ENCODE results near the gene PCNX2.

The PCNX2 gene

DNA sequence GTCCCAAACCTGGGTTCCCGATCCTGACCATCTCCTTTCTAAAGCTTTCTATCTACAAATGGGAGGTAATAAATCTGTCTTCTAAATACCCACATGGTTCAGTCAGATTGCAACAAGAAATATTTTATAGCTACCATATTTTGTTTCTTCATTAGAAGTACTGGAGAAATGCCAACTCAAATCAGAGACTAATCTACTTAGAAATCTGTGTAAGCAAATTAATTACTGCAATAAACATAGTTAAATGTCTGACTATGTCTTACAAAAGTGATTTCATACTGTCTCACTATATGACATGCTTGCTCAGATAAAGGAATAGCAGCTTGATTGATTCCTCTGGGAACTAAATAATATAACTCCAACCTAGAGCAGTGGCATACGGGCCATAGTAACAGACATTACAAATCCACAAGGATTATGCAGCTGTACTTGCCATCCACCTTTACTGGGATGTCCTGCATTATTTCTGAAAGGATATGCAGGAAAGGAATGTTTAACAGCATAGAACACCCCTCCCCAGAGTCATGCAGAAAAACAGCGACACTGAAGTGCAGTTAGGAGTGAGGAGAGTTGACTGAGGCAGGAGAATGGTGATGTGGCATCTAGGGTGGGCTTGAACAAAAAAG is 80.3 kb downstream of the PCNX2 start:
- WGBS (ENCODE audit: insufficient coverage): no CpG with 5 or more reads among the region's 3 CpGs
- no peaks in the 10 kb centered on the region for H3K27me3 ChIP-seq (replicated peaks in 2 of 5; ENCODE audit: control insufficient read depth in 4 of 5, insufficient read depth in 5 of 5, low read length in 4 of 5)
- H3K4me1 ChIP-seq (ENCODE audit: control extremely low read depth in 1 of 4, control insufficient read depth in 4 of 4, insufficient read depth in 4 of 4, low read length in 3 of 4): no peaks in the 10 kb centered on the region
- CTCF ChIA-PET: interaction anchor here (1.4 kb wide), 1 partner anchor 25 kb away, joined by 6 read pairs; no protein-coding TSS in a partner anchor
- peaks cover 0 to 7% (median 0%) of the 10 kb centered on the region in 5 experiments for H3K9me3 ChIP-seq (ENCODE audit: control extremely low read depth in 1 of 5, control insufficient read depth in 4 of 5, insufficient read depth in 2 of 5, low read depth in 1 of 5, low read length in 4 of 5)
- H3K27ac ChIP-seq (ENCODE audit: insufficient read depth in 1 of 2, low read depth in 1 of 2, low read length in 2 of 2, poor library complexity in 1 of 2, severe bottlenecking in 2 of 2): no peak overlapping the region
- POLR2A ChIA-PET: no interaction called here
- H3K4me3 ChIP-seq (ENCODE audit: control insufficient read depth in 1 of 7, extremely low read depth in 1 of 7, insufficient read depth in 4 of 7, low read depth in 2 of 7, low read length in 6 of 7): no peak overlapping the region
- no peak for DNase-seq
- peaks cover 0 to 6% (median 1%) of the 10 kb centered on the region in 4 experiments for H3K36me3 ChIP-seq (ENCODE audit: control insufficient read depth in 4 of 4, insufficient read depth in 4 of 4, low read length in 3 of 4)

DNA sequence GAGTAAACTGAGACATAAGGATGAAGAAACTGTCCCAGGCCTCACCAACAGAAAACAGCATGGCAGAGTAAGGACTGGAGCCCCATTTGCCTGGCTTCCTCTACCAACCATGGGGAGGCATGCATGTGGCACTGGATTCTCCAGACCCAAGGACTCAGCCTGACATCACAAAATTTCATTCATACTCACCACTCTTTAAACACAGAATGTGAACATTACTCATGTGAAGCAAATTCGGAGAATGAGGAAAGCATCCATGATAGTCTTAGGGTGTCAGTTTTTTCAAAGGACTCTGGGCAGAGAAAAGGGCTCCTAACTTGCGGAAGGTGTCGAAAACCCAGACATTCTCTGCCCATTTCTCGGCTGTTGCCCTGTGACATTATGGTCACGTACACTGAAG is 83.9 kb downstream of the PCNX2 start:
- no peak overlapping the region for H3K27ac ChIP-seq (ENCODE audit: insufficient read depth in 1 of 2, low read depth in 1 of 2, low read length in 2 of 2, poor library complexity in 1 of 2, severe bottlenecking in 2 of 2)
- no peaks in the 10 kb centered on the region for H3K9me3 ChIP-seq (ENCODE audit: control extremely low read depth in 1 of 5, control insufficient read depth in 4 of 5, insufficient read depth in 2 of 5, low read depth in 1 of 5, low read length in 4 of 5)
- no peaks in the 10 kb centered on the region for H3K4me1 ChIP-seq (ENCODE audit: control extremely low read depth in 1 of 4, control insufficient read depth in 4 of 4, insufficient read depth in 4 of 4, low read length in 3 of 4)
- ChIA-PET CTCF (no interaction called here), POLR2A (no interaction called here)
- 100% methylated on average over 5 of the region's 5 CpGs for WGBS (ENCODE audit: insufficient coverage)
- DNase-seq: no peak
- H3K4me3 ChIP-seq (ENCODE audit: control insufficient read depth in 1 of 7, extremely low read depth in 1 of 7, insufficient read depth in 4 of 7, low read depth in 2 of 7, low read length in 6 of 7): no peak overlapping the region
- H3K27me3 ChIP-seq (replicated peaks in 2 of 5; ENCODE audit: control insufficient read depth in 4 of 5, insufficient read depth in 5 of 5, low read length in 4 of 5): no peaks in the 10 kb centered on the region
- H3K36me3 ChIP-seq (ENCODE audit: control insufficient read depth in 4 of 4, insufficient read depth in 4 of 4, low read length in 3 of 4): peaks cover 0 to 6% (median 0%) of the 10 kb centered on the region in 4 experiments

DNA sequence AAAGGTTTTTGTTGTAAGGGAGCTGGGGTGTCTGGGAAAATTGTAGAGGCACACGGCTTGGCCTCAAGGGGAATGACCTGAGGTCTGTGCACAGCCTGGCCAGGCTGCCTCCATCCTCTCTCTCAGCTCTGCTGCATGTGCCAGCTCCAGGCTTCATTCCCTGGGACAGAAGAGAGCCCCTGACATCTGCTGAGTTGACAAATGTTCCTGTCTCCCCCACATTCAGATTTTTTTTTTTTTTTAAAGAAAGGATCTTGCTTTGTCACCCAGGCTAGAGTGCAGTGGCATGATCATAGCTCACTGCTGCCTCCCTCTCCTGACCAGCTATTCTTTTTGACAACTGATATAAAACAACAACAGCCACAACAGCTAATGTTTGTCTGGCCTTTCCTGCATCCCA is 84.4 kb downstream of the PCNX2 start:
- Histone ChIP-seq H3K4me3 (ENCODE audit: control insufficient read depth in 1 of 7, extremely low read depth in 1 of 7, insufficient read depth in 4 of 7, low read depth in 2 of 7, low read length in 6 of 7) (no peak overlapping the region), H3K36me3 (ENCODE audit: control insufficient read depth in 4 of 4, insufficient read depth in 4 of 4, low read length in 3 of 4) (peaks cover 0 to 6% (median 0%) of the 10 kb centered on the region in 4 experiments), H3K27me3 (replicated peaks in 2 of 5; ENCODE audit: control insufficient read depth in 4 of 5, insufficient read depth in 5 of 5, low read length in 4 of 5) (no peaks in the 10 kb centered on the region), H3K9me3 (ENCODE audit: control extremely low read depth in 1 of 5, control insufficient read depth in 4 of 5, insufficient read depth in 2 of 5, low read depth in 1 of 5, low read length in 4 of 5) (no peaks in the 10 kb centered on the region), H3K4me1 (ENCODE audit: control extremely low read depth in 1 of 4, control insufficient read depth in 4 of 4, insufficient read depth in 4 of 4, low read length in 3 of 4) (no peaks in the 10 kb centered on the region), H3K27ac (ENCODE audit: insufficient read depth in 1 of 2, low read depth in 1 of 2, low read length in 2 of 2, poor library complexity in 1 of 2, severe bottlenecking in 2 of 2) (no peak overlapping the region)
- ChIA-PET CTCF (no interaction called here), POLR2A (no interaction called here)
- 100% methylated on average over 1 of the region's 1 CpG for WGBS (ENCODE audit: insufficient coverage)
- no peak for DNase-seq

DNA sequence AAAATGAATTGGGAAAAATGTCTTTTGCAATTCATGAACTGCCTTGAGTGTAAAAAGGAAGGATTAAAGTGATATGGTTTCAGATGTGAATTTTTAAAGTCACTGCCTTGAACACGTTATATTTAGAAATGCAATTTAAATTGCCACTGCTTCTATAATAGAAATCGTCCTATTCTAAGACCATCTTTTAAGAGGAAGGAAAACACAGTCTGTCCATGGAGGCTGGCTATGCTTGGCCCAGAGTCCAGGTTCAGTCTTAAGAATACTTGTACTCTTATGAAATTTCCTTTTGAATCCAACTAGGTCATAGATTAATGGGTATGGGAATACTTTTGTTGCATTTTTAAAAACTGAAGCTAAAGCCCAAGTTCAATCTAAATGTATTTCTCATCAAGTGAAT is 86.0 kb downstream of the PCNX2 start:
- 100% methylated on average over 1 of the region's 2 CpGs for WGBS (ENCODE audit: insufficient coverage)
- H3K9me3 ChIP-seq (ENCODE audit: control extremely low read depth in 1 of 5, control insufficient read depth in 4 of 5, insufficient read depth in 2 of 5, low read depth in 1 of 5, low read length in 4 of 5): no peaks in the 10 kb centered on the region

DNA sequence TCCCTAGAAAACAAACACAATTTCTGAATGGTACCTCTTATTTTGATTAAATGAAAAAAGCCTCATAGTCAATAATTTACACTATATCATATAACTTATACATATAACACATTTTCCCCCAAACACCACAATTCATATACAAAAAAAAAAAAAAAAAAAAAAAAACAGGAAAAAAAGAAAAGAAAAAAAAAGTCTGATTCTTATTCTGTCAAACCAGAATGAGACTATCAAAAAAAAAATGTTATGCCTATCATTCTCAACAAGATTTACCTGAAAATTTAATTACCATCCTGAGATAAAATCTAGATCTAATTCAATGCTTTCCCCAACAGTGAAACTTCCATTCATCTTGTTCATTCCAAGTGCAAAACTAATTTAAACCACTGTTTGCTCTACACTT is 86.8 kb downstream of the PCNX2 start:
- POLR2A ChIA-PET: no interaction called here
- H3K4me3 ChIP-seq (ENCODE audit: control insufficient read depth in 1 of 7, extremely low read depth in 1 of 7, insufficient read depth in 4 of 7, low read depth in 2 of 7, low read length in 6 of 7): no peak overlapping the region
- no peaks in the 10 kb centered on the region for H3K27me3 ChIP-seq (replicated peaks in 2 of 5; ENCODE audit: control insufficient read depth in 4 of 5, insufficient read depth in 5 of 5, low read length in 4 of 5)

More for the DNA sequence above, 86.0 kb downstream of the PCNX2 start:
- POLR2A ChIA-PET: no interaction called here
- Histone ChIP-seq H3K27ac (ENCODE audit: insufficient read depth in 1 of 2, low read depth in 1 of 2, low read length in 2 of 2, poor library complexity in 1 of 2, severe bottlenecking in 2 of 2) (no peak overlapping the region), H3K36me3 (ENCODE audit: control insufficient read depth in 4 of 4, insufficient read depth in 4 of 4, low read length in 3 of 4) (peaks cover 0 to 6% (median 0%) of the 10 kb centered on the region in 4 experiments), H3K4me1 (ENCODE audit: control extremely low read depth in 1 of 4, control insufficient read depth in 4 of 4, insufficient read depth in 4 of 4, low read length in 3 of 4) (no peaks in the 10 kb centered on the region), H3K4me3 (ENCODE audit: control insufficient read depth in 1 of 7, extremely low read depth in 1 of 7, insufficient read depth in 4 of 7, low read depth in 2 of 7, low read length in 6 of 7) (no peak overlapping the region), H3K27me3 (replicated peaks in 2 of 5; ENCODE audit: control insufficient read depth in 4 of 5, insufficient read depth in 5 of 5, low read length in 4 of 5) (no peaks in the 10 kb centered on the region)
- DNase-seq: no peak
- CTCF ChIA-PET: no interaction called here

DNA sequence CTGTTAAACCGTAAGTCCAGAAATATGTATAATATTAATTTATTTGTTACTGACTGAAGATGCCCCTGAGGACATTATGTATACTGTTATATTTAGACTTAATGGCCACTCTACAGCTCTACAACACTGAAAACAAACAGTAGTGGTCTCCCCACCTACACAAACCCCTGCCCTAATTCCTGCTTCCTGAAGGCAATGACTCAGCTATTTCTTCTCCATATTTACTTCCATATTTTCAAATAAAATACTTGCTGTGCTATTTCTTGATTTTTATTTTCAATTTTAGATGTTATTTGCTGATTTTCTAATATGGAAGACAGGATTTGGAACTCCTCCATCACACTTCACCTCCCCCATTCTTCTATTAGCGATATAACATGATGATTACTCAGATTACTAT is 97.6 kb downstream of the PCNX2 start:
- ChIA-PET POLR2A (no interaction called here), CTCF (no interaction called here)
- H3K27me3 ChIP-seq (replicated peaks in 2 of 5; ENCODE audit: control insufficient read depth in 4 of 5, insufficient read depth in 5 of 5, low read length in 4 of 5): no peaks in the 10 kb centered on the region
- WGBS (ENCODE audit: insufficient coverage): no CpG with 5 or more reads among the region's 2 CpGs
- H3K4me3 ChIP-seq (ENCODE audit: control insufficient read depth in 1 of 7, extremely low read depth in 1 of 7, insufficient read depth in 4 of 7, low read depth in 2 of 7, low read length in 6 of 7): no peak overlapping the region
- H3K27ac ChIP-seq (ENCODE audit: insufficient read depth in 1 of 2, low read depth in 1 of 2, low read length in 2 of 2, poor library complexity in 1 of 2, severe bottlenecking in 2 of 2): no peak overlapping the region
- H3K4me1 ChIP-seq (ENCODE audit: control extremely low read depth in 1 of 4, control insufficient read depth in 4 of 4, insufficient read depth in 4 of 4, low read length in 3 of 4): peaks cover 0 to 9% (median 3%) of the 10 kb centered on the region in 4 experiments
- peaks cover 0 to 8% (median 4%) of the 10 kb centered on the region in 4 experiments for H3K36me3 ChIP-seq (ENCODE audit: control insufficient read depth in 4 of 4, insufficient read depth in 4 of 4, low read length in 3 of 4)
- peak; percentile 2 to 26 (median 18) for DNase-seq
- peaks cover 0 to 22% (median 0%) of the 10 kb centered on the region in 5 experiments for H3K9me3 ChIP-seq (ENCODE audit: control extremely low read depth in 1 of 5, control insufficient read depth in 4 of 5, insufficient read depth in 2 of 5, low read depth in 1 of 5, low read length in 4 of 5)

More for the DNA sequence above, 86.8 kb downstream of the PCNX2 start:
- peaks cover 0 to 6% (median 0%) of the 10 kb centered on the region in 4 experiments for H3K36me3 ChIP-seq (ENCODE audit: control insufficient read depth in 4 of 4, insufficient read depth in 4 of 4, low read length in 3 of 4)
- CTCF ChIA-PET: no interaction called here
- no peak overlapping the region for H3K27ac ChIP-seq (ENCODE audit: insufficient read depth in 1 of 2, low read depth in 1 of 2, low read length in 2 of 2, poor library complexity in 1 of 2, severe bottlenecking in 2 of 2)
- H3K9me3 ChIP-seq (ENCODE audit: control extremely low read depth in 1 of 5, control insufficient read depth in 4 of 5, insufficient read depth in 2 of 5, low read depth in 1 of 5, low read length in 4 of 5): no peaks in the 10 kb centered on the region
- no peak for DNase-seq
- H3K4me1 ChIP-seq (ENCODE audit: control extremely low read depth in 1 of 4, control insufficient read depth in 4 of 4, insufficient read depth in 4 of 4, low read length in 3 of 4): no peaks in the 10 kb centered on the region

DNA sequence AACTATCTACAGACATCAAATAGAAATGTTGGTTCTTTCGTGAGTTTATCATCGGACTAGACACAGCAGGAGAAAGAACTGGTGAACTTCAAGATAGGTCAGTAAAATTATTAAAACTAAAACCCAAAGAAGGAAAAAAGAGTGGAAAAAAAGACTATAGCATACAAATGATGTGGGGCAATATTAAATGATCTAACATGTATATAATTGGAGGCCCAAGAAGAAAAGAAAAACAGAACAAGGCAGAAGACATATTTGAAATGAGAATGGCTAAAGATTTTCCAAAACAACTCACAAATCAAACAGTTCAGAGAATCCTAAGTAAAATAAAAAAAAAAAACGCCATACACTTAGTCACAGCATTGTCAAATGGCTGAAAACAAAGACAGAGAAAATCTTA is 101.8 kb downstream of the PCNX2 start:
- Histone ChIP-seq H3K27ac (ENCODE audit: insufficient read depth in 1 of 2, low read depth in 1 of 2, low read length in 2 of 2, poor library complexity in 1 of 2, severe bottlenecking in 2 of 2) (no peak overlapping the region), H3K36me3 (ENCODE audit: control insufficient read depth in 4 of 4, insufficient read depth in 4 of 4, low read length in 3 of 4) (peaks cover 0 to 5% (median 1%) of the 10 kb centered on the region in 4 experiments), H3K9me3 (ENCODE audit: control extremely low read depth in 1 of 5, control insufficient read depth in 4 of 5, insufficient read depth in 2 of 5, low read depth in 1 of 5, low read length in 4 of 5) (peaks cover 0 to 22% (median 0%) of the 10 kb centered on the region in 5 experiments), H3K4me3 (ENCODE audit: control insufficient read depth in 1 of 7, extremely low read depth in 1 of 7, insufficient read depth in 4 of 7, low read depth in 2 of 7, low read length in 6 of 7) (no peak overlapping the region), H3K27me3 (replicated peaks in 2 of 5; ENCODE audit: control insufficient read depth in 4 of 5, insufficient read depth in 5 of 5, low read length in 4 of 5) (no peaks in the 10 kb centered on the region), H3K4me1 (ENCODE audit: control extremely low read depth in 1 of 4, control insufficient read depth in 4 of 4, insufficient read depth in 4 of 4, low read length in 3 of 4) (peaks cover 0 to 9% (median 3%) of the 10 kb centered on the region in 4 experiments)
- ChIA-PET CTCF (no interaction called here), POLR2A (no interaction called here)
- 100% methylated on average over 1 of the region's 3 CpGs for WGBS (ENCODE audit: insufficient coverage)
- DNase-seq: no peak

Measured in common myeloid progenitor, CD34-positive (primary cell).